DND-41 (cell line): ENCODE data around the gene AHNAK.

Experiments used
- ATAC-seq: fragments of 200-7000 bp; cut with Tn5 transposase; 3 replicates; pipeline ENCODE4 v1.9.1; 2021; ENCODE audit warnings: low read depth; ENCODE audit not compliant: insufficient read depth
- DNase-seq: peaks from one replicate; pipeline ENCODE4 v3.0.0-alpha.2; 2020
- H2AFZ ChIP-seq: 2 replicates; pipeline ENCODE4 v1.6.0; 2012; ENCODE audit warnings: low read depth, low read length
- H3K27ac ChIP-seq: 2 replicates; pipeline ENCODE4 v1.5.1; 2012; ENCODE audit warnings: low read length, inconsistent platforms
- H3K27me3 ChIP-seq: fragments of 200-600 bp; sonication (generic); 2 replicates; pipeline ENCODE4 v1.6.0; 2012; ENCODE audit warnings: low read length, mild to moderate bottlenecking, inconsistent platforms; ENCODE audit not compliant: insufficient read depth, poor library complexity
- H3K36me3 ChIP-seq: 2 replicates; pipeline ENCODE4 v1.5.1; 2012; ENCODE audit warnings: low read length, inconsistent platforms; ENCODE audit not compliant: insufficient read depth
- H3K4me1 ChIP-seq: 2 replicates; pipeline ENCODE4 v1.5.1; 2012; ENCODE audit warnings: mild to moderate bottlenecking, low read length; ENCODE audit not compliant: insufficient read depth
- H3K4me2 ChIP-seq: 2 replicates; pipeline ENCODE4 v1.6.0; 2012; ENCODE audit warnings: mild to moderate bottlenecking, moderate library complexity, low read length, inconsistent platforms; ENCODE audit not compliant: insufficient read depth
- H3K4me3 ChIP-seq, 2 experiments: fragments of 200-600 bp in 1 of 2; shearing (Covaris generic) in 1 of 2; 2 replicates each; pipeline ENCODE4 v1.5.1; 2012 to 2016; ENCODE audit warnings: inconsistent platforms in 2 of 2, low read length in 2 of 2, mild to moderate bottlenecking in 2 of 2, low read depth in 1 of 2, moderate library complexity in 1 of 2
- H3K79me2 ChIP-seq: 2 replicates; pipeline ENCODE4 v1.6.0; 2012; ENCODE audit warnings: low read length, inconsistent platforms; ENCODE audit not compliant: insufficient read depth
- H3K9ac ChIP-seq: 2 replicates; pipeline ENCODE4 v1.6.0; 2012; ENCODE audit warnings: low read depth, mild to moderate bottlenecking, inconsistent platforms, low read length, moderate library complexity
- H3K9me3 ChIP-seq: 2 replicates; pipeline ENCODE4 v1.5.1; 2012; ENCODE audit warnings: low read length, moderate library complexity, mild to moderate bottlenecking, inconsistent platforms; ENCODE audit not compliant: insufficient read depth, severe bottlenecking
- H4K20me1 ChIP-seq: 2 replicates; pipeline ENCODE4 v1.6.0; 2012; ENCODE audit warnings: low read length; ENCODE audit not compliant: insufficient read depth
- EZH2 ChIP-seq: IDR thresholded peaks from 3 replicates; pipeline ENCODE4 v1.6.1; 2012; ENCODE audit warnings: borderline replicate concordance, low read depth, mild to moderate bottlenecking, moderate library complexity, low read length, inconsistent platforms; ENCODE audit not compliant: severe bottlenecking
- TF ChIP-seq, protein P1 (sequence below): IDR thresholded peaks from 2 replicates; pipeline ENCODE4 v1.5.1; 2012; ENCODE audit warnings: borderline replicate concordance, low read length, moderate library complexity, mild to moderate bottlenecking; ENCODE audit not compliant: poor library complexity, severe bottlenecking; ENCODE audit errors: extremely low read depth

The AHNAK gene

GRCh38 chr11:62468577-62468976, 78.0 kb downstream of the AHNAK start:
- no peaks in the 10 kb centered on the region for H4K20me1 ChIP-seq
- no peak overlapping the region for H3K4me3 ChIP-seq
- ATAC-seq (no peak), DNase-seq (no peak)
- H3K4me1 ChIP-seq, result no peaks in the 10 kb centered on the region
- TF ChIP-seq, protein P1, sequence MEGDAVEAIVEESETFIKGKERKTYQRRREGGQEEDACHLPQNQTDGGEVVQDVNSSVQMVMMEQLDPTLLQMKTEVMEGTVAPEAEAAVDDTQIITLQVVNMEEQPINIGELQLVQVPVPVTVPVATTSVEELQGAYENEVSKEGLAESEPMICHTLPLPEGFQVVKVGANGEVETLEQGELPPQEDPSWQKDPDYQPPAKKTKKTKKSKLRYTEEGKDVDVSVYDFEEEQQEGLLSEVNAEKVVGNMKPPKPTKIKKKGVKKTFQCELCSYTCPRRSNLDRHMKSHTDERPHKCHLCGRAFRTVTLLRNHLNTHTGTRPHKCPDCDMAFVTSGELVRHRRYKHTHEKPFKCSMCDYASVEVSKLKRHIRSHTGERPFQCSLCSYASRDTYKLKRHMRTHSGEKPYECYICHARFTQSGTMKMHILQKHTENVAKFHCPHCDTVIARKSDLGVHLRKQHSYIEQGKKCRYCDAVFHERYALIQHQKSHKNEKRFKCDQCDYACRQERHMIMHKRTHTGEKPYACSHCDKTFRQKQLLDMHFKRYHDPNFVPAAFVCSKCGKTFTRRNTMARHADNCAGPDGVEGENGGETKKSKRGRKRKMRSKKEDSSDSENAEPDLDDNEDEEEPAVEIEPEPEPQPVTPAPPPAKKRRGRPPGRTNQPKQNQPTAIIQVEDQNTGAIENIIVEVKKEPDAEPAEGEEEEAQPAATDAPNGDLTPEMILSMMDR, result no peak
- TF ChIP-seq EZH2, result no peak
- no peaks in the 10 kb centered on the region for H3K79me2 ChIP-seq
- no peak overlapping the region for H3K9ac ChIP-seq
- H2AFZ ChIP-seq, result no peak overlapping the region
- no peaks in the 10 kb centered on the region for H3K27me3 ChIP-seq
- H3K9me3 ChIP-seq, result no peaks in the 10 kb centered on the region
- H3K4me2 ChIP-seq, result no peak overlapping the region
- no peak overlapping the region for H3K27ac ChIP-seq
- no peaks in the 10 kb centered on the region for H3K36me3 ChIP-seq

- Histone ChIP-seq H3K9me3 (no peaks in the 10 kb centered on the region), H3K4me1 (no peaks in the 10 kb centered on the region), H2AFZ (no peak overlapping the region), H3K36me3 (no peaks in the 10 kb centered on the region), H3K79me2 (no peaks in the 10 kb centered on the region), H3K9ac (no peak overlapping the region), H4K20me1 (no peaks in the 10 kb centered on the region), H3K27ac (no peak overlapping the region), H3K4me3 (no peak overlapping the region), H3K4me2 (no peak overlapping the region), H3K27me3 (peaks cover 4% of the 10 kb centered on the region)
- TF ChIP-seq, protein P1, result no peak
- TF ChIP-seq EZH2, result no peak
- DNase-seq (no peak), ATAC-seq (no peak)
Observed at GRCh38 chr11:62466444-62466843, 80.2 kb downstream of the AHNAK start.

DNA sequence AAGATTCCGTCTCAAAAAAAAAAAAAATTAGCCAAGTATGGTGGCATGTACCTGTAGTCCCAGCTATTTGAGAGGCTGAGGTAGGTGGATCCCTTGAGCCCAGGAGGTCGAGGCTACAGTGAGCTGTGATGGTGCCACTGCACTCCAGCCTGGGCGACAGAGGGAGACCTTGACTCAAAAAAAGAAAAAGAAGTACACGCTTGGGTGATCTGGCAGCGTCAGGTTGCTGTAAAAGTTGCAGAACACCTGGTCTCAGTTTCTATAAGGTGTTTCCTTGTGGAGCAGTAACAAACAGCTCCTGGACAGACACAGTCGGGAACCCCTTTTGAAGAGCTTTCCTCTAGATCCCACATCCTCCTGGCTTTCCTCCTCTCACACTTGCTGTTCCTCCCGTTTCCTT, 82.0 kb downstream of the AHNAK start:
- Histone ChIP-seq H3K79me2 (no peaks in the 10 kb centered on the region), H3K36me3 (no peaks in the 10 kb centered on the region), H3K9ac (no peak overlapping the region), H3K9me3 (no peaks in the 10 kb centered on the region), H3K27me3 (peaks cover 4% of the 10 kb centered on the region), H3K4me3 (no peak overlapping the region), H3K27ac (no peak overlapping the region), H3K4me2 (no peak overlapping the region), H3K4me1 (no peaks in the 10 kb centered on the region), H2AFZ (no peak overlapping the region), H4K20me1 (no peaks in the 10 kb centered on the region)
- ATAC-seq (no peak), DNase-seq (no peak)
- TF ChIP-seq, protein P1, result no peak
- no peak for TF ChIP-seq EZH2

DNA sequence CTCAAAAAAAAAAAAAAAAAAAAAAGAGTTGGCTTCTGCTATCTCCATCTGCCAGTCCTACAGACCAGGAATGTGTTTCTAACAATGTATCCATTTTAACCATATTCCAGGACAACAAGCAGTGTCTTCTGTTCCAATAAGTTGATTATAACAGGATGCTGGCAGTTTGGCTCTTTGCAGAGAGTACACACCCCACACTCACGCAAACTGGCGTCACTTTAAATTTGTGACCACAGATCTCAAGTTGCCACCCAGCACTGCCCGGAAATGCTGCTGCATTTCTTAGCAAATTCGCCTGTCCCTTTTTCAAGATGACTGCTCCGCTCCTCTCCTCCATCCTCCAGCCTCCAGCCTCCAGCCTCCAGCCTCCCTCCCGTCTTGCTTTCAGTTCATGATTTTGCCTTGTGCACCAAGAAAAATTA, 83.5 kb downstream of the AHNAK start:
- no peak overlapping the region for H2AFZ ChIP-seq
- H3K79me2 ChIP-seq, result no peaks in the 10 kb centered on the region
- no peaks in the 10 kb centered on the region for H4K20me1 ChIP-seq

More for the DNA sequence above, 83.5 kb downstream of the AHNAK start:
- DNase-seq (no peak), ATAC-seq (no peak)
- H3K4me1 ChIP-seq, result no peaks in the 10 kb centered on the region
- H3K4me3 ChIP-seq, result no peak overlapping the region
- H3K9ac ChIP-seq, result no peak overlapping the region
- H3K27me3 ChIP-seq, result peaks cover 9% of the 10 kb centered on the region
- no peaks in the 10 kb centered on the region for H3K9me3 ChIP-seq
- H3K27ac ChIP-seq, result no peak overlapping the region
- no peaks in the 10 kb centered on the region for H3K36me3 ChIP-seq
- H3K4me2 ChIP-seq, result no peak overlapping the region
- TF ChIP-seq EZH2, result no peak
- TF ChIP-seq, protein P1, result no peak
